Stimulated activated CD4-positive, alpha-beta T cell treated with anti-CD3 and anti-CD28 coated beads, Interleukin-4, amount 100 ng/mL, for 48 hours (primary cell): ENCODE results near the gene VASP.
"Not testable (repeated sequence)": the region's sequence is repeated elsewhere in the genome, so short reads cannot be mapped to it uniquely, and the experiment has no call there.

Experiments
- DNase-seq, 2 donors: peaks; one replicate each; pipeline ENCODE4 v3.0.0-alpha.2; 2020; ENCODE audit warnings: low read depth in 2 of 2

VASP gene

DNA sequence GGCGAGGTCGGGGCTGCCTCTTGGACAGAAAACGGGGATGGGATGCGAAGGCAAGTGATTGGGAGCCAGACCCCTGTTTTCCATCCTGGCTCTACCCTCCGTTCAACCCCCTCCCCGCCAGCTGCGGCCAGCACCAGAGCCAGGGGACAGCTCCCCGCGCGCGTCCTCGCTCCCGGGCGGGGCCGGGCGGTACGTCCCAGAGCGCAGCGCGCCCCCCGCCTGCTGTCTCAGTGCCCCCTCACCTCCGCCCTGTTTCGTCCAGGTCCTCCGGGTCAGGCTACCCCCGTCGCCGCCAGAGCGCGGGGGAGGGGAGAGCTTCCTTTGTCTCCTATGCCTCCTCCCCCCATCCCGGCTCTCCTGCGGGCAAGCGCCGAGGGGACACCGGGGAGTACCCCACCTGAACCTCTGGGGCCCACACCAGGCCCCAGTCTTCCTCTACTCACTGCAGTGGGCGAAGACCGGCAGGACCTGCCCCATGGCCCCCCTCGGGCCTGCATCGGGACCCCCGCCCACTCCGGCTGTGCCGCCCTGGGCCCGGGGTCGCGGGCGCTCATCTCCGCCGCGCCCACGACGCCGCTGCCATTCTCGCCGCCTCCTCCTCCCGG lies 10.8 kb upstream of the VASP start:
- DNase-seq: peak in 1 of 2 donors; percentile 32

DNA sequence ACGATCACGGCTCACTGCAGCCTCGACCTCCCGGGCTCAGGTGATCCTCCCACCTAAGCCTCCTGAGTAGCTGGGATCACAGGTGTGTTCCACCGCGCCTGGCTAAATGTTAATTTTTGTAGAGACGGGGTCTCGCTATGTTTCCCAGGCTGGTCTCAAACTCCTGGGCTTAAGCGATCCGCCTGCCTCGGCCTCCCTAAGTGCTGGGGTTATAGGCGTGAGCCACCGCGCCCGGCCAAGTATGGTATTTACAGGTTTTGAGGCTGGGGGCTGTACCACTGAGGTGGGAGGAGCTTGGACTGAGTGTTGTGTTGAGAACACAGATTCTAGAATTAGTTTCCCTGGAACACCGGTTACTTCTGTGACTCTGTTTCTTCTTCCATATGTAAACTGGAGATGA lies 9.5 kb upstream of the VASP start:
- no peak for DNase-seq

DNA sequence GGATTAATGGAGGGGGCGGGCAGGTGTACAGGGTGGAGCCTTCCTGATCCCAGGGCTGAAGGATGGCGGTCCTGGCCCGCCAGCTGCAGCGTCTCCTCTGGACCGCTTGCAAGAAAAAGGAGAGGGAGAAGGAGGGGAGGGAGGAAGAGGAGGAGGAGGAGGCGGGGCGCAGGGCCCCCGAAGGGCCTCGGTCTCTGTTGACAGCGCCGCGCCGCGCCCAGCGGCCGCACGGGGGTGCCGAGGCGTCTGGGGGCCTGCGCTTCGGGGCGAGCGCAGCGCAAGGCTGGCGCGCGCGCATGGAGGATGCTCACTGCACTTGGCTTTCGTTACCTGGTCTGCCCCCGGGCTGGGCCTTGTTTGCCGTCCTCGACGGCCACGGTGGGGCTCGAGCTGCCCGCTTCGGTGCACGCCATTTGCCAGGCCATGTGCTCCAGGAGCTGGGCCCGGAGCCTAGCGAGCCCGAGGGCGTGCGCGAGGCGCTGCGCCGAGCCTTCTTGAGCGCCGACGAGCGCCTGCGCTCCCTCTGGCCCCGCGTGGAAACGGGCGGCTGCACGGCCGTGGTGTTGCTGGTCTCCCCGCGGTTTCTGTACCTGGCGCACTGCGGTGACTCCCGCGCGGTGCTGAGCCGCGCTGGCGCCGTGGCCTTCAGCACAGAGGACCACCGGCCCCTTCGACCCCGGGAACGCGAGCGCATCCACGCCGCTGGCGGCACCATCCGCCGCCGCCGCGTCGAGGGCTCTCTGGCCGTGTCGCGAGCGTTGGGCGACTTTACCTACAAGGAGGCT lies 8.7 kb upstream of the VASP start, which contains the start of gene PPM1N:
PPM1N (plus strand) TSS at position 33 of the 785 bp plus-strand sequence; CDS start at position 63, 30 bp downstream.
- DNase-seq: peak in 1 of 2 donors; percentile 50

DNA sequence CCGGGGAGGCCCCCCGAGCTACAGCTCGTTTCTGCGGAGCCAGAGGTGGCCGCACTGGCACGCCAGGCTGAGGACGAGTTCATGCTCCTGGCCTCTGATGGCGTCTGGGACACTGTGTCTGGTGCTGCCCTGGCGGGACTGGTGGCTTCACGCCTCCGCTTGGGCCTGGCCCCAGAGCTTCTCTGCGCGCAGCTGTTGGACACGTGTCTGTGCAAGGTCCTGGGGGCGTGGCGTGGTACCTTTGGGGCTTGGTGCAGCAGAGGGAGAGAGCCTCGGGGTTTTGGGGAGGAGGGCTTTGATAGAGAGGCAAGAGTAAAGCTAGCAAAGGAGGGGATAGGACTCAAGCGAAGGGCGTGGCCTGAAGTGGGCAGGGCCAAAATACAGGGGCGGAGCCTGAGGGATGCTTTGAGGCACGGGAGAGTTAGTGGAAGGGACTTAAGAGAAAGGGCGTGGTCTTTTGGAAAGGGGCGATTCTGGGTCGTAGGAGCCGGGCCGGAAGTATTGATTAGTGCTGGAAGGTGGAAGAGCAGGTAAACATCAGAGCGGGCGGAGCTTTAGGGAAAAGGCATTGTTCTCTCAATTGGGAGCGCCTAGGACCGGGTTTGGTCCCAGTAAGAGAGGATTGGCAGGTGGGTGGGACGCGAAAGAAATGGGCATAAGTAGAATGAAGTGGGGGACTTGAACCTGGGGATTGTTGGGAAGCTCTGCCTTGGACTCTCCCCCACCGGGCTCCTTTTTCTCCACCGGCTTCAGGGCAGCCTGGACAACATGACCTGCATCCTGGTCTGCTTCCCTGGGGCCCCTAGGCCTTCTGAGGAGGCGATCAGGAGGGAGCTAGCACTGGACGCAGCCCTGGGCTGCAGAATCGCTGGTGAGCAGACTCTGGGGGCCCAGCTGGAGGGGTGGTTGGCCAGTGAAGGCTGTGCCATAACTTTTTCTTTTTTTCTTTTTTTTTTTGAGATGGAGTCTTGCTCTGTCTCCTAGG lies 7.8 kb upstream of the VASP start:
- peak; percentile 65 to 70 for DNase-seq

DNA sequence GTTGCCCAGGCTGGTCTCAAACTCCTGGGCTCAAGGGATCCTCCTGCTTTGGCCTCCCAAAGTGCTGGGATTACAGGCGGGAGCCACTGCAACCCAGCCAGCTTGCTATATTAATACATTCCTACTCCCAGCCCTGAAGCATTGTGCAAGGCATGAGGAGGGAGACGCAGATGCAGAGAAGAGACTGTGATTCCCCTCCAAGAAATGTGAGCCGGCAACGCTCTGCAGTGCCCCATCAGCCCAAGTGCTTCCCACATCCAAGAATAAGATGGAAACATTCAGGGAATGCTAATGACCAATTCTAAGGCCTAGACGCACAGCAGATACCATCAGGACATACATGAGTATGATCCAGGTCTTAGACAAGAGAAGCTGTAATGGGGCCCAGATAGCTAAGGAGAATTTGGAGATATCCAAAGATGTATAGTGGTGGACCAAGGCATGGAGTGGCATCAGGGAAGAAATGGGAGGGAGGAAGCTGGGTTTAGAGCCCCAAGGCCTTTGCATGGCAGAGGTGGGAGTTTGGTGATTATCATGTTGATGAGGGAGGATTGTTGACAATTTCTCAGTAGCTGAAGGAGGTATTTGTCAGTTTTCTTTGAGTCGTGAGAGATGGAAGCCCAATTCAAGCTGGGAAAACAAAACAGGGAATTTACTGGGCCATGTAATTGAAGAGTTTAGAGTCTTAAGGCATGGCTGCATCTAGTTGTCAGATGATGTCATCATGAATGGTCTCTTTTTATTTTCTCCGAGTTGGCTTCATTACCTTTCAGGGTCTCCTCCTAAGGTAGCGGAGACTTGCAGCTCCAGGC lies 6.2 kb upstream of the VASP start:
- DNase-seq: no peak

DNA sequence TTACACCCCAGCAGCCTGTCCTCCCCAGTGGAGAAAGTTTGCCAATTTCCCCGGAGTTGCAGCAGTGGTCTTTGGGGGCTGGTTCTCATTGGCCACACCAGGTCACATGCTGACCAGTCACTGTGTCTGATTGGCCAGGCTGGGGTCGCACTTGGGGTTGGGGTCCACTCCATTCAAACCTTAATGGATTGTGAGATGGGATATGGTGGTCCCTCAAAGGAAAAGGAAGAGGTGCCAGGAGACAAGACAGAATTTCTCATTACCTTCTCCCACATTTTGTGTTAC lies 5.6 kb upstream of the VASP start:
- no peak for DNase-seq

DNA sequence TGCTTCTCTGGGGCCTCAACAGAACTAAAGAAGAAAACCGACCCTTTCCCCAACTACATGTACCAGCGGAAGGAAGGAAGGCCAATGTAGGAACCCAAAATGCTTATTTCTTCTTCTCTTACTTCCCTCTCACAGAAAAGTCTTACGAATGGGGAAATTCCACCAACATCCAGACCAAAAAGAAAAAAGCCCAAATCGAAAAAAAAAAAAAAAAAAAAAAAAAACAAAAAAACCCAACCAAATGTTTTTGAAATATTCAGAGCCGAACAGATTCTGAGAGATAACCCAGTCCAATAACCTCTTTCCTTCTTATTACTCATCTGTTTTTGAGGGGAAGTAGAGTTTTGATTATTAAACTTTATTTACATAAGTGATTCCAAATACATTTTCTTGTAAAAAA lies 5.2 kb upstream of the VASP start:
- no peak for DNase-seq

DNA sequence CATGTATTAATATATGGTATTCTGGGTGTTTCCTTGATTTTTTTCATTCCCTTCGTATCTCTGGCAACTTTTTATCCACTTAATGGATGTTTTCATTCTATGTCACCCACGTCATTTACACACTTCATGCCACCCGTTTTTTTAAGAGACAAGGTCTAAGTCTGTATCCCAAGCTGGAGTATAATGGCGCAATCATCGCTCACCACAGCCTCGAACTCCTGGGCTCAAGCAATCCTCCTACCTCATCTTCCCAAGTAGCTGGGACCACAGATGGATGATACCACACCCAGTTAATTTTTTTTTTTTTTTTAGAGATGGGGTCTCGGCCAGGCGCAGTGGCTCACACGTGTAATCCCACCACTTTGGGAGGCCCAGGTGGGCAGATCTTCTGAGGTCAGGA lies 3.4 kb upstream of the VASP start:
- DNase-seq: no peak

DNA sequence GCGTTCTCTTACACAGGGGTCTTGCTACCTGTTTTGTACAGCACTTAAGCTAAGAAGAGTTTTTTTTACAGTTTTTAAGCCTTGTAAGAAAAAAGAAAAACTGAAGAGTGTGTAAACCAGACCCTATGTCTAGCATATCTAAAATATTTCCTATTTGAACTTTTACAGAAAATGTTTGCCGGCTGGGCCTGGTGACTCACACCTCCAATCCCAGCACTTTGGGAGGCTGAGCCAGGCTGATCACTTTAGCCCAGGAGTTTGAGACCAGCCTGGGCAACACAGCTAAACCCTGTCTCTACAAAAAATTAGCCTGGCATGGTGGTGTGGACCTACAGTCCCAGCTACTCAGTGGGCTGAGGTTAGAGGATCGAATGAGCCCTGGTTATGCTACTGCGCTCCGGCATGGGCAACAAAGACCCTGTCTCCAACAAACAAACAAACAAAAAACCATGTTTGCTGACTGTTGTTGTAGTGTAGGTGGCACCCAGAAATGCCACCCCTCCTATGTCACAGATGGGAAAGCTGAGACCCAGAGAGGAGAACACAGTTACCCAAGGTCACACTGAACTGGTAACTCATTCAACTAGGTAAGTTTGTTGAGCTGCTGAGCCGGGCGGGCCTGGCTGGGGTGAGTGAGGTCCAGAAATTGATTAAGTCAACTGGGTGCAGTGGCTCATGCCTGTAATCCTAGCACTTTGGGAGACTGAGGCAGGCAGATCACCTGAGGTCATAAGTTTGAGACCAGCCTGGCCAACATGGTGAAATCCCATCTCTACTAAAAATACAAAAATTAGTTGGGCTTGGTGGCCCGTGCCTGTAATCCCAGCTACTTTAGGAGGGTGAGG lies 1.9 kb upstream of the VASP start:
- no peak for DNase-seq

DNA sequence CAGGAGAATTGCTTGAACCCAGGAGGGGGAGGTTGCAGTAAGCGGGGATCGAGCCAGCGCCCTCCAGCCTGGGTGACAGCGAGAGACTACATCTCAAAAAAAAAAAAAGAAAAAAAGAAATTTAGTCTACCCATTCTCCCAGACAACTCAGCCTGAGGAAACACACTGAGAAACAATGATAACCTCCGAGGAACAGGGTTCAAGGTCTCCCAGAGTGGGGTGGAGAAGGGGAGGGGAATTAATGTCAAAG lies 1.4 kb upstream of the VASP start:
- DNase-seq: no peak

DNA sequence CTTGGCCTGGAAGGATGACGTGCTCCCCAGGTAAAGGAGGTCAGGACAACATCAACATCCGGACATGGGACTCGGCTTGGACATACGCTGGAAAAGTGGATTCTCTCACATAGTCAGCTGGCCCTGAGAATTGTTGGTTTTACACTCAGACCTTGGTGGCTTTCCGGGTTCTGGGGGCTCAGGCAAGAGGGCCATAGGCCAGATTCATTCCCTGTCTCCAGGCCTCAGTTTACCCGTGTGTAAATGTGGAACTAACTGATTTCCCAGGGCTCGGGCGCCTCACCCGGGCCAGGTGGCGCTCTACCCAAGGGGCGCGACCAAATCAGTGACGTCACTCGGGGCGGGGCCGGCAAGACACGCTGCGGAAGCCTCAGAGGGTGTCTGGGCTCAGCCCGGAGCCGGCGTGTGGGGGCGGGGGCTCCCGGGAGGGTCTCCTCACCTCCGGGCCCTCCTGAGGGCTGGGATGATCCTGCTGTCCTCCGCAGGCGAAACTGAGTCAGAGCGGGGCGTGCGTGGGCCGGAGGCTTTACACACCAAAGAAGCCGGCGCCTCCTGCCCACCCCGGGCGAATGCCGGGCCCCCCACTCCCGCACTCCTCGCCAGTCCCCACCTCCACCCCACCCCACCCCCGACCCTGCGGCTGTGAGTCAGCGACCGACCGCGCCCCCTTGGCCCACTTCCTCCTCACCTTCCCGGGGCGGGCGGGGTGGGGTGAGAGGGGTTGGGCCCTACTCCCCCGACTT lies 862 bp upstream of the VASP start:
- peak; percentile 99 to 100 for DNase-seq

DNA sequence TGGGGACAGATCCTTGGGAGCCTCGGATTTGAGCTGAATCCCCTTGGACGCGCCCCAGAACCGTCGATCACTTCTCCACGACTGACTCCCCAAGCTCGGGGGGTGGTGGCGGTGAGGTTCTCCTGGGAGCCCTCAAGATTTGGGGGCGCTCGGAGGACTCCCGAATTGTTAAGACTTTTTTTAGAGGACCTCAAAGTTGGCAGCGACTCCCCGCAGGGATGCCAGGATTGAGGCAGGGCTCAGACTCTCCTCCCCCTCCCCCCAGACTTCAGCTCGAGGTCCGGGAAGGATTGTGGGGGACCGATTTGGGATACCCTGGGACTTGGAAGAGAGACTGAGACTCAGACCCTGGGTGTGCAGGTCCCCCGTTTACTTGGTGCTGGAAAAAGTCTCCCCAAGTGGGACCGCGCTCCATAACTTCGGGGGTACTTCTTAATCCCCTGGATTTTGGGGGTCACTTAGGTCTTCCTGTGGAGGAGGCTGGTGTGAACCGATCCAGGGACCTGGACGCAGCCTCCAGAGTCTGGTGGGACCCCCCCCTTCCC lies 665 bp downstream of the VASP start:
- DNase-seq: no peak

DNA sequence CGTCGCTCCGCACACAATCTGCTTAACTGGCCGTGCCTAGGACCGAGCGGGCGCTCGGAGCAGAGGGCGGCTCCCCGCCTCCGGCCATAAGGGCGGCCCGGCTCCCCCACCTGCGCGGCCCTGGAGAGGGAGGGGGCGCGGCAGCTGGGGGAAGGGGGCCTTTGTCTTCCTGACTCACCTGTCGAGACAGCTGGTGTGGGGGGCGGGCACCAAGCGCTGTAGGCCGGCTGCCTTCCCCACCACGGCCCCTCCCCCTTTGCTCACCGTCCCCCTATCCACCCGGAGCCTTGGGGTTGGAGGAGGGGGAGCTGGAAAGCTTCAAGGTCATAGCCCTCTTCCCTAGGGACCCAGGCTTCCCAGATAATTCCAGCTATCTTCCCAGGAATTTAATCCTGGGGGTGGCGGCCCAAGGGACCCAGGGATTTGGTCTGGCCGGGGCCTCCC lies 1.2 kb downstream of the VASP start:
- DNase-seq: no peak

DNA sequence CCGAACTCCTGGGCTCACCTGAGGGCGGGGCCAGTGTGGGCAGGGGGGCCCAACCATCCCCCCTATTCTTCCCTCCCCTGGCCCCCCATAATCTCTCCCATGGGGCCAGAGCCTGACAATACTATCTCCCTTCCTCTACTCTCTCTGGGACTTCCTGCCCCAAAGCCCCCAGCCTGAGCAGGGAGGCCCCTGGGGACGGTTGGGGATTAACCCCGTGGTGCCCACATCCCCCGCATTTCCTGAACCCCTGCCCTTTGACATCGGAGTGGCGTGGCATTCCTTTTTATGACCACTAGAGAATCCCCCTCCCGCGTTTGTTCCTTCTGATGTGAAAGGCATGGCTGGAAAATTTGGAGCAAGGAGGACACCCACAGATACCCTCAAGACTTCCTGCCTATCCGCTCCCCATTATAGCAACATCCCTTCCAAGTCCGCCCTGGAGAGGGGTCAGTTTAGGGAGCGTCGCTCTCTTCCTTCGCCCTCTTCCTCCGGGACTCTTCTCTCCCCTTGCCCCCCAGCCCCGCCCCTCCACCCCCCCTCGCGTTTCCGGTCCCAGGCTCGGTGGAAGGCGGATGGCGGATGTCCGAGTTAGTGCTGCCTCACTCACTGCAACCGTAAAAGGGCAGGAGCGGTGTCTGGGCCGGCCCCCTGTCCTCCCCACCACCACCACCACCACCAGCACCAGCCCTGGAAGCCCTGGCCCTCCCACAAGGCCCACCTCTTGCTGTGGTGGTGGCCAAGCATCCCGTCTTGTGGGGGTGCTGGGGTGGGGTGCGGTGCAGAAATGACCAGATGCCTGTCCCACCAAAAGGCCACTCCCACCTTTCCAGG lies 1.8 kb downstream of the VASP start:
- no peak for DNase-seq

DNA sequence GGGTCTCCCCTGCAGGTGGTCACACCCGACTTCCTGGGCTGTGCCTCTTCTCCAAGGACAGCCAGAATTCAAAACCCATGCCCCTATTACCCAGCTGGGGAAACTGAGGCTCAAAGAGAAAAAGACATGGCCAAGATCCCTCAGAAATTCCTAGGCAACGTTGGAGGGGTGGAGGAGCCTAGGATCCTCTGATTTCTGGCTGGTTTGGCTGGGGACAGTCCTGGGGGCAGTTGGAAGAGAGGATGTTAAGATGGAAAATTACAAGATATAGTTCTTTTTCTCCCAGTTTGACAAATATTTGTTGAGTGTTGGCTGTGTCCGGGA lies 2.4 kb downstream of the VASP start:
- no peak for DNase-seq

DNA sequence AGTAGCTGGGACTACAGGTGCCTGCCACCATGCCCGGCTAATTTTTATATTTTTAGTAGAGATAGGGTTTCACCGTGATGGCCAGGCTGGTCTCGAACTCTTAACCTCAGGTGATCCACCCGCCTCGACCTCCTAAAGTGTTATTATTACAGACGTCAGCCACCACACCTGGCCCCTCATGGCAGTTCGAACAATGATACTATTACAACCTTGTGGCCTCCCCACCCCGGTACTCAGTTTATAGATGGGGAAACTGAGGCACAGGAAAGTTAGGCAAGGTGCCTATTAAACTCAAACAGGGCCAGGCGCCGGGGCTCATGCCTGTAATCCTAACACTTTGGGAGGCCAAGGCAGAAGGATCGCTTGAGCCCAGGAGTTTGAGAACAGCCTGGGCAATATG lies 3.1 kb downstream of the VASP start:
- DNase-seq: not testable (repeated sequence)

DNA sequence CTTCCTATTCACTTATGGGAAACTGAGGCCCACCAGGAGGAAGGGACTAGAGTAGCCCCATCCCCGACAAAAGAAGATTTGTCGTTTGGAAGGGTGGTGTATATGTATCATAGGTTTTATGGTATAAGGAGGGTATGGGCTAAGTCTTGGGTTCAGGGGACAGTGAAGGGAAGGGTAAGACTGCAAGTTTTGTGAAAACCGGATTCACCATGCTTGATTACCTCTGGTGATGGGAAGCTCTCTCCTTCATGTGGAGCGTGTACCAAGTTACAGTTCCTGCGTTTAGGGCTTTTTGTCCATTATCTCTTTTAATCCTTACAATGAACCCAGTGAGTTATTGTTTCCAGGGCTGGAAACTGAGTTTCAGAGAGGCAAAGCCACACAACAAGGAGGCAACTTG lies 3.8 kb downstream of the VASP start:
- no peak for DNase-seq

DNA sequence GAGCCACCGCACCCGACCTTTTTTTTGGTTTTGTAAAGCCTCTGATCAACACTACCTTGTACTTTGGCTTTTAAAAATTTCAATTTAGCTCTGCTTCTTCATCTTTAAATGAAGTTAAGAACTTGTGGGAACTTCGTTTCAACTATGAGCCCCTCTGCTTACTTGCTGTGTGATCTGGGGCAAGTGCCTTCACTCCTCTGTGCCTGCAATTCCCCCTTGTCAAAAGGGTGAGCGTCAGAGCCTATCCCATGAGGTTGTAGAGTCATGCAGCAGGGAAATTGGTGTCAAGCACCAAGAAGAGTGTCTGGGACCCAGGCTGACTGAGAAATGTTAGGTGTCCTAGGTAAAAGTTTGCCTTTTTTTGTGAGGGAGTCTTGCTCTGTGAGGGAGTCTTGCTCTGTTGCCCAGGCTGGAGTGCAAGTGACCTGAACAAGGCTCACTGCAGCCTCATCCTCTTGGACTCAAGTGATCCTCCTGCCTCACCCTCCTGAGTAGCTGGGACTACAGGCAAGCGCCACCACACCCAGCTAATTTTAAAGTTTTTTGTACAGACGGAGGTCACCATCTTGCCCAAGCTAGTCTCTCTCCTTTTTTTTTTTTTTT lies 5.7 kb downstream of the VASP start:
- no peak for DNase-seq
